HepG2 (cell line): ENCODE measurements around the gene NFATC3.

Experiments used
- GATAD2A ChIP-seq: IDR thresholded peaks from 2 replicates; pipeline ENCODE4 v1.6.1; 2016
- NFIB ChIP-seq: sonication (generic); formaldehyde crosslinking; IDR thresholded peaks from 2 replicates; pipeline ENCODE4 v1.9.0; 2021; ENCODE audit warnings: missing genetic modification reagents, mild to moderate bottlenecking, borderline replicate concordance
- NR2C2 ChIP-seq: sonication (generic); formaldehyde crosslinking; IDR thresholded peaks from 2 replicates; pipeline ENCODE4 v1.4.0; 2020; ENCODE audit warnings: missing genetic modification reagents, mild to moderate bottlenecking, moderate library complexity, borderline replicate concordance
- PRDM10 ChIP-seq: sonication (generic); formaldehyde crosslinking; IDR thresholded peaks from 2 replicates; pipeline ENCODE4 v1.4.0; 2020; ENCODE audit warnings: low read depth, missing genetic modification reagents
- SP4 ChIP-seq: sonication (generic); formaldehyde crosslinking; IDR thresholded peaks from 2 replicates; pipeline ENCODE4 v1.8.1; 2023; ENCODE audit warnings: mild to moderate bottlenecking, missing genetic modification reagents
- ZNF33B ChIP-seq: sonication (generic); formaldehyde crosslinking; IDR thresholded peaks from 2 replicates; pipeline ENCODE4 v1.5.1; 2020; ENCODE audit warnings: mild to moderate bottlenecking, missing genetic modification reagents
- ZNF558 ChIP-seq: sonication (generic); formaldehyde crosslinking; IDR thresholded peaks from 2 replicates; pipeline ENCODE4 v1.9.0; 2022; ENCODE audit warnings: mild to moderate bottlenecking, missing genetic modification reagents, borderline replicate concordance
- ZNF644 ChIP-seq: IDR thresholded peaks from 2 replicates; pipeline ENCODE4 v1.6.1; 2016; ENCODE audit warnings: low read depth
- ZNF780A ChIP-seq: sonication (generic); formaldehyde crosslinking; IDR thresholded peaks from 2 replicates; pipeline ENCODE4 v1.8.0; 2022; ENCODE audit warnings: mild to moderate bottlenecking, missing genetic modification reagents, moderate library complexity

- TF ChIP-seq ZNF644 (CRISPR knock-in tag) (no peak), GATAD2A (CRISPR knock-in tag) (no peak), NR2C2 (CRISPR knock-in tag) (no peak), SP4 (CRISPR knock-in tag) (no peak), ZNF33B (no peak), PRDM10 (CRISPR knock-in tag) (no peak), NFIB (no peak), ZNF558 (CRISPR knock-in tag) (no peak), ZNF780A (CRISPR knock-in tag) (no peak)
These were observed 105.8 kb downstream of the NFATC3 start for GRCh38 chr16:68190736-68191510.
